HCT116 (cell line): ENCODE results near the gene OLA1.

Experiments used
- EGR1 ChIP-seq: IDR thresholded peaks from 2 replicates; pipeline ENCODE4 v1.6.1; 2012; ENCODE audit warnings: low read depth
- MAX ChIP-seq: IDR thresholded peaks from 2 replicates; pipeline ENCODE4 v1.6.1; 2012
- POLR2A ChIP-seq: IDR thresholded peaks from 2 replicates; pipeline ENCODE4 v1.7.0; 2011; ENCODE audit warnings: borderline replicate concordance; ENCODE audit not compliant: insufficient read depth, insufficient read length; ENCODE audit errors: extremely low read depth
- REST ChIP-seq: IDR thresholded peaks from 2 replicates; pipeline ENCODE4 v1.6.1; 2012; ENCODE audit warnings: low read depth
- TCF7L2 ChIP-seq: IDR thresholded peaks from 2 replicates; pipeline ENCODE4 v1.7.0; 2011; ENCODE audit warnings: borderline replicate concordance, inconsistent platforms; ENCODE audit not compliant: insufficient read depth, insufficient read length; ENCODE audit errors: extremely low read depth
- TF ChIP-seq, protein P1 (sequence below), 3 experiments: fragments of 200-600 bp in 1 of 3; sonication (generic) in 1 of 3; IDR thresholded peaks in 2 of 3; conservative IDR thresholded peaks in 1 of 3; 2 replicates each; pipeline ENCODE4 v1.5.1; 2012 to 2017; ENCODE audit warnings: low read depth in 2 of 3, low read length in 2 of 3, antibody characterized with exemption in 1 of 3, borderline replicate concordance in 1 of 3, control low read depth in 1 of 3, mild to moderate bottlenecking in 1 of 3, mixed read lengths in 1 of 3, mixed run types in 1 of 3, moderate library complexity in 1 of 3; ENCODE audit not compliant: insufficient read depth in 1 of 3

DNA sequence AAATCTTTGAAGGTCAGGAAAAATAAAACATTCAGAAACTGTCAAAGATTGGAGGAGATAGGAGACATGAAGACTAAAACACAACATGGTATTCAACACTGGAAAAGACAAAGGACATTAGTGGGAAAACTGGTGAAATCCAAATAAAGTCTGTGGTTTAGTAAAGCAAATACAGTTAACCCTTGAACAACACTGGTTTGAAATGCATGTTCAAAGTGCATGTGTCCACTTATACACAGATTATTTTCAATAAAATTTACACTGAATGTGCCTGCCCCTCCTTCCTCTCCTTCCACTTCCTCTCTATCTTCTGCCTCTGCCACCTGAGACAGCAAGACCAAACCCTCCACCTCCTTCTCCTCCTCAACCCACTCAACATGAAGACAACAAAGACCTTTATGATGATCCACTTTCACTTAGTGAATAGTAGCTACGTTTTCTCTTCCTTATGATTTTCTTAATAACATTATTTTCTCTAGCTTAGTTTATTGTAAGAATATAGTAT lies 14.5 kb downstream of the OLA1 start:
- TF ChIP-seq MAX (no peak), POLR2A (no peak), TCF7L2 (no peak), EGR1 (no peak), REST (no peak)
- TF ChIP-seq, protein P1, sequence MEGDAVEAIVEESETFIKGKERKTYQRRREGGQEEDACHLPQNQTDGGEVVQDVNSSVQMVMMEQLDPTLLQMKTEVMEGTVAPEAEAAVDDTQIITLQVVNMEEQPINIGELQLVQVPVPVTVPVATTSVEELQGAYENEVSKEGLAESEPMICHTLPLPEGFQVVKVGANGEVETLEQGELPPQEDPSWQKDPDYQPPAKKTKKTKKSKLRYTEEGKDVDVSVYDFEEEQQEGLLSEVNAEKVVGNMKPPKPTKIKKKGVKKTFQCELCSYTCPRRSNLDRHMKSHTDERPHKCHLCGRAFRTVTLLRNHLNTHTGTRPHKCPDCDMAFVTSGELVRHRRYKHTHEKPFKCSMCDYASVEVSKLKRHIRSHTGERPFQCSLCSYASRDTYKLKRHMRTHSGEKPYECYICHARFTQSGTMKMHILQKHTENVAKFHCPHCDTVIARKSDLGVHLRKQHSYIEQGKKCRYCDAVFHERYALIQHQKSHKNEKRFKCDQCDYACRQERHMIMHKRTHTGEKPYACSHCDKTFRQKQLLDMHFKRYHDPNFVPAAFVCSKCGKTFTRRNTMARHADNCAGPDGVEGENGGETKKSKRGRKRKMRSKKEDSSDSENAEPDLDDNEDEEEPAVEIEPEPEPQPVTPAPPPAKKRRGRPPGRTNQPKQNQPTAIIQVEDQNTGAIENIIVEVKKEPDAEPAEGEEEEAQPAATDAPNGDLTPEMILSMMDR (IDR thresholded peaks at IDR 0.05 in 2 of 3, conservative IDR thresholded peaks at IDR 0.05 in 1 of 3; ENCODE audit: borderline replicate concordance in 1 of 3, insufficient read depth in 1 of 3, low read depth in 2 of 3, low read length in 2 of 3) = no peak
